ENCODE data around the gene KRTAP21-1. TPM values are rescaled to one million over a fixed set of nuclear protein-coding genes. Genes with fewer than 3 reads are reported as not detected.

The KRTAP21-1 gene
- total and polyA plus RNA-seq, 2 of the 8 experiments (the other 6 are each of a cell fraction or from before 2014, with no cell fraction given), result not detected

GRCh38 chr21:30719401-30719800 lies 35.8 kb downstream of the KRTAP21-1 start (continued):
- no peak for TF ChIP-seq CTCF (IDR thresholded peaks at IDR 0.05; ENCODE audit: control extremely low read depth in 1 of 3, insufficient read depth in 1 of 3, low read depth in 1 of 3, low read length in 3 of 3)
- no peak for TF ChIP-seq SP1 (IDR thresholded peaks at IDR 0.05; ENCODE audit: low read depth, low read length)
- no peak for TF ChIP-seq ASH2L (IDR thresholded peaks at IDR 0.05; ENCODE audit: low read length)
- TF ChIP-seq POLR2AphosphoS5 (IDR thresholded peaks at IDR 0.05; ENCODE audit: low read depth, low read length), result no peak

All from H1 (cell line).